ENCODE results near the gene SYT7. TPM values are rescaled to one million over a fixed set of nuclear protein-coding genes. Genes with fewer than 3 reads are reported as not detected.

SYT7 gene
- total and polyA plus RNA-seq, 2 of the 4 experiments (the other 2 are of a cell fraction): under 0.01 to 0.19 TPM

GRCh38 chr11:61473370-61474012, 107.4 kb downstream of the SYT7 start:
- Histone ChIP-seq H2BK15ac (ENCODE audit: low read depth, low read length) (no peak overlapping the region), H3K4me1 (ENCODE audit: control insufficient read depth, insufficient read depth, low read length) (no peaks in the 10 kb centered on the region), H2BK120ac (ENCODE audit: low read depth, low read length) (no peak overlapping the region), H4K8ac (ENCODE audit: low read depth in 2 of 2, low read length in 2 of 2) (no peak overlapping the region), H4K5ac (ENCODE audit: low read depth, low read length) (no peak overlapping the region), H3K23ac (ENCODE audit: low read depth, low read length) (no peak overlapping the region), H2BK5ac (ENCODE audit: low read depth, low read length, poor library complexity, severe bottlenecking) (no peak overlapping the region), H3K36me3 (ENCODE audit: control insufficient read depth, insufficient read depth, low read length) (peaks cover 11% of the 10 kb centered on the region), H2AK9ac (replicated peaks; ENCODE audit: low read depth, low read length, poor library complexity) (no peak overlapping the region), H2AK5ac (ENCODE audit: low read depth, low read length) (no peak overlapping the region), H4K91ac (ENCODE audit: insufficient read depth, low read depth, low read length) (no peak overlapping the region), H3K18ac (ENCODE audit: low read depth, low read length) (no peak overlapping the region), H2BK20ac (ENCODE audit: low read depth, low read length) (no peak overlapping the region), H3K9me3 (ENCODE audit: control insufficient read depth, insufficient read depth, low read length) (peaks cover 2% of the 10 kb centered on the region; the same call in 1 of the 2 replicates), H3K4ac (ENCODE audit: low read depth, low read length) (no peak overlapping the region), H3K9ac (ENCODE audit: low read depth, low read length) (no peak overlapping the region), H3K27ac (ENCODE audit: insufficient read depth, low read length) (no peak overlapping the region), H2AFZ (replicated peaks; ENCODE audit: low read length, poor library complexity) (no peak overlapping the region), H3K14ac (replicated peaks; ENCODE audit: low read depth, low read length) (no peak overlapping the region), H3K4me2 (ENCODE audit: low read depth, low read length) (no peak overlapping the region), H3K27me3 (ENCODE audit: control insufficient read depth, insufficient read depth, low read length) (peaks cover 2% of the 10 kb centered on the region; the same call in 1 of the 2 replicates), H3K79me1 (ENCODE audit: low read depth in 1 of 2, low read length in 2 of 2) (no peaks in the 10 kb centered on the region), H4K20me1 (ENCODE audit: insufficient read depth, low read length) (no peaks in the 10 kb centered on the region; the same call in 1 of the 2 replicates), H3K9me1 (ENCODE audit: insufficient read depth, low read length) (0 out of 2 replicates have a peak, but pooled peaks cover 6% of the 10 kb centered on the region), H3K4me3 (ENCODE audit: insufficient read depth, low read depth, low read length) (no peak overlapping the region), H3K56ac (ENCODE audit: extremely low read depth, insufficient read depth, low read length) (no peak overlapping the region)
- WGBS, 2 experiments (ENCODE audit: extremely low coverage in 2 of 2, insufficient read length in 1 of 2): no CpG with 5 or more reads among the region's 3 CpGs
- ATAC-seq (ENCODE audit: low read depth) (peak; percentile 30; the same call in 1 of the 2 replicates), DNase-seq (peak; percentile 28)
- POLR2A ChIA-PET (ENCODE audit: unreplicated experiment): no interaction called here
- dilution Hi-C loops (cut with HindIII; ENCODE audit: low sequenced_read_pairs, unreplicated experiment) (no loop called here), in situ Hi-C loops (cut with MboI; ENCODE audit: low sequenced_read_pairs) (no loop called here), intact Hi-C loops (cut with micrococcal nuclease) (no loop called here)
- TF ChIP-seq MAFK (IDR thresholded peaks at IDR 0.05; ENCODE audit: low read depth, low read length): peak; percentile 53; the same call in 1 of the 2 replicates
- no peak for TF ChIP-seq MXI1 (IDR thresholded peaks at IDR 0.05; ENCODE audit: borderline replicate concordance, low read depth, low read length)
- CTCF ChIA-PET: interaction anchor here (0.6 to 1.8 kb wide), 2 partner anchors 16 to 165 kb away, joined by 3 to 5 read pairs; no protein-coding TSS in a partner anchor
- BruUV-seq (replicated peaks): no TSS peak

All from IMR-90 (cell line).